GM18498 (cell line): ENCODE data around the gene FAM151B.

Source experiments
- ATAC-seq: cut with Tn5 transposase; IDR thresholded peaks from one replicate; pipeline ENCODE4 v1.9.1; 2021; ENCODE audit warnings: mild to moderate bottlenecking, moderate library complexity; ENCODE audit not compliant: unreplicated experiment

FAM151B gene

GRCh38 chr5:80584770-80585169 lies 96.9 kb downstream of the FAM151B start:
- ATAC-seq, result no peak

- ATAC-seq, result no peak
Observed at GRCh38 chr5:80588858-80589540, 101.1 kb downstream of the FAM151B start.

GRCh38 chr5:80590766-80591165 lies 102.9 kb downstream of the FAM151B start:
- ATAC-seq, result no peak

- ATAC-seq, result no peak
Observed at GRCh38 chr5:80591352-80591751, 103.5 kb downstream of the FAM151B start.

GRCh38 chr5:80592105-80592504 lies 104.2 kb downstream of the FAM151B start:
- no peak for ATAC-seq
